Fibroblast of skin of back (primary cell): ENCODE results near the gene ITGAL.
"Not testable (repeated sequence)": the region's sequence is repeated elsewhere in the genome, so short reads cannot be mapped to it uniquely, and the experiment has no call there.

Source experiments
- DNase-seq: peaks from one replicate; pipeline ENCODE4 v3.0.0-alpha.2; 2013

ITGAL gene

DNA sequence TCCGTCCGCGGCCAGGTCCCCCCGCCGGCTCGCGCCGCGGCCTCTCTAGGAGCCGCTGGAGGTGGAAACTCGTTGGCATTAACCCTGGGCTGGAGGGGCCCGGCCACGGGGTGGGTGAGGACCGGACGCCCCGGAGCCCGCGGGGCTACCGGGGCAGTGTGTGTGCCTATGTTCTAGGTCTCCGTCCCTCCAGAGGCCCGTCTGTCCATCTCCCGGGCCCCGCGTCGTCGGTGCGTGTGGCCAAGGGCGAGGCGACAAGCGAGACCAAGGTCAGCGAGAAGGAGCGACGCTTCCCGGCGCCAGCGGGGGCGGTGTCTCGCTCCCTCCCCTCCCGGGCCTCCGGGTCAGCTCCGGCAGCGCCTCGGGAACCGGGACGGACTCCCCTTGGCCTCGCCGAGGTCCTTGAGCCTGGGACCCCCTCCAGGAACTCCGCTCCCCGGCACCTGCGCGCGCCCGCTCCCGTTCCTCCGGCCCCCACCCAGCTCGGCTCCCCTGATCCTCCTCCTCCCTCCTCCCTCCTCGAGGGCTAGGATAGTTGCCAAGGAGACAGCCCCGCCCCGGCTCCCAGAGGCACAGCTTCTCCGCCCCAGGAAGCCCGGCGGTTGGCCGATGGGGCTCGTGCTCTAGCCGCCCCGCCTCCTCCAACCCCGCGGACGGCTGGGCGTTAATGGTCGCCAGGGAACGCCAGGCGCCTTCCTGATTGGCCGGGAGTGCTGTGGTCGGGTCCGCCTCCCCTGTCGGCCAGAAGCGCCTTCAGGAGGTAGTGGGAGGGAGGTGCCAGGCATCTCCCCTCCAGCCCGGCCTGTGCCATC lies 54.5 kb downstream of the ITGAL start:
- DNase-seq: peak; percentile 98

DNA sequence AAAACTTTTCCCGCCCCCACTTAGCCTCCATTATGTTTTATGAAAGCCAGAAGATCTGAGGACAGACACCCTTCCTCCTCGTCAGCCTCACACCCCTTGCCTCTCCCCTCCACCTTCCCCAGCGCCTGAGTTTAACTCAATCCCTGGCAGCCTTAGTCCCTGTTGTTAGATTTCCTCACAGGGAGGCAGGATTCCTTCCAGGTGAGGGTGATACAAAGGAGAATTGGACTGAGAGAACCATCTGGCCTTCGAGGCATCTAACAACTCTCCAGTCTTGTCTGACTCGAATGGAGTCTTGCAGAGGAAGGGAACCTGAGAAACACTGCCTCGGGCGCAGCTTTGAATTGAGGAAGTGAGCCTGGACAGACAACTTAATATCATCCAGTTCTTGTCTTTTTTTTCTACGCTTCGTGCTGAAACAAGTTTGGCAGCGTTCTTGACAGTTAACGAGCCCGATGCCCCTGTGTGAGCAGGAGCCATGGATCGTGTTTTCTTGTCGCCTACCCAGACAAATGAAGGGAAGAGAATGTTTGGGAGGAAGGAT lies 55.2 kb downstream of the ITGAL start:
- no peak for DNase-seq

DNA sequence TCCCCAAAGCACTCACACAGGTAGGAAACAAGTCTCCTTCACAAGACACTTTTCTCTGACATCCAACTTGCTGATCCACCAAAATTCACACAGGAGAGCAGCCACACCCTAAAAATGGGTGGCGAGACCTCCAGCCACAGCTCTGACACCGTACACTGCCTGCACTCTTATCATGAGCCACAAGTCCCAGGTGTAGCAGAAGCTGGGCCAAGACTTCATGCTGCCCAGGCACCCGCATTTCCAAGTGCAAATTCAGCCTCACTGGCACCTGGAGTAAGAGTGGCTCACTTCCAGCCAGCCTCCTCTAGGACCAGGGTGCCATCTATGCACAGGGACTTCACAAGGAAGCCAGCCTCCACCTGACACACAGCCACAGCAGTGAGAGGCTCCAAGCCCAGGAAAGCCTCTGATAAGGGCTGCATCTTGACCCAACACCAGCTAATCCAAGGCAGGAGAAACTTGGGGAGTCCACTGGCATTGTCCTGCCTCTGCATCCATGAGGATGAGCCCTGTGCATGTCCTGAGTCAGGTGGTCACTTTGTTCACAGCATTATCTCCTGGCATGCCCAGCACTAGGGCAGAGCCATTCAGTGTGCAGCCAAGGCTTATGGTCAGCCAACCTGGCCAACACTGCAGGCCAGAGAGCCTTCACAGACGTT lies 56.4 kb downstream of the ITGAL start:
- no peak for DNase-seq

DNA sequence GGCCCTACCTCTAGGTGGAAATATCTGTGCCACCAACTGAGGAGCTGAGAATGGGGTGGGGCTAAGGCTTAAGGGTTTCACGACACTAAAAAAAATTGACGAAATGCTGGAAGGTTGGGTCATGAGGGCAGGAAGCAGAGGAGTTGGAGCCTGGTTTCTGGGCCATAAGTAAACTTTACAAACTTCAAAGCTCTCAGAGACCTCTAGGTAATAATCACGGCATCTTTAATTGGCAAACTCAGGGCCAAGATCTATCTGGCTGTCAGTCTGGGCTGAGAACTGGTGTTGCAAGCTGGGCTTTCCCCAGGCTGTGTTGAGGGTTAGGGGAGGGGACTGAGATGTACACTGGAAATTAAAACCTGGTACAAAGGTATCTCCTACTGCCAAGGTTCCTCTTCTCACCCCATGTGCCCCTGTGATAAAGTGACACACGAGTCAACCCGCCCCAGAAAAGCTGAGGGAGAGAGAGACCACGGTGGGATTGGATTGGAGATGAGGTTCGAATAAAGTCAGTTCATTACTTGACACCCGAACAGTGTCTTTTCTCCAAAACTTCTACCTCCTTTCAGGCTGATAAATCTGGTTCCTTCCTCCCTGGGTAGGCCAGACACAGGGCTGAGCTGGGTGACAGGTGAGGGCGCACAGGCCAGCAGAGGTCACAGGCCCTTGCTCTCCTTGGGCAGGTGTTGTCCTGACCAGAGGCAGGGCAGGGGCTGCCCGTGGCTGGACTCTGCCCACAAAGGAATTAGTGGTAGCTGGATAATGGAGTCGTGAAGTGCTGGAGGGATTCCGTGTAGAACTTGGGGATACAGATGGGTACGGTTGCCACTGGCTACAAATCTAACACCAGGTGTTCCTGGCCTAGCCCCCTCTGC lies 57.9 kb downstream of the ITGAL start:
- DNase-seq: no peak

- DNase-seq: no peak
Observed at GRCh38 chr16:30532285-30533145, 60.0 kb downstream of the ITGAL start.

DNA sequence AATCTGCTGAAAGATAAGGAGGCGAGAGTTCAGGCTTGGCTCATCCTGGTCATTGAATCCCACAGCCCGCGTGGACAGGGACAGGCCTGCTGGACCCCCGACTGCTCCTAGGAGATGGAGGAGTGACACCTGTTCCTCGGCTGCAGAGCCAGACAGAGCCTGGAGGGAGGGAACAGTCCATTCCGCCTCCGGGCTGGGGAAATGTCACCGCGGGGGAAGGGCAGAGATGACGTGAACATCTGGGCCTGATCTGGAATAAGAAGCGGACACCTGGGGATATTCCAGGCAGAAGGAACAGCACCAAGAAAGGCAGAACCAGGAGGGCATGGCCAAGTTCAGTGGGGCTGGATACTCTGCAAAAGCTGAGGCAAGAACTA lies 60.6 kb downstream of the ITGAL start:
- no peak for DNase-seq

GRCh38 chr16:30533748-30534367 lies 61.3 kb downstream of the ITGAL start:
- no peak for DNase-seq

GRCh38 chr16:30534368-30535105 lies 62.0 kb downstream of the ITGAL start, which contains the start of gene ZNF747:
Gene ZNF747 (minus strand): TSS chr16:30534858. CDS start chr16:30534679, 179 bp downstream.
- peak; percentile 78 for DNase-seq

- DNase-seq: no peak
Observed at GRCh38 chr16:30535106-30535776, 62.7 kb downstream of the ITGAL start.

- peak; percentile 72 for DNase-seq
Observed at GRCh38 chr16:30535777-30536190, 63.2 kb downstream of the ITGAL start.

DNA sequence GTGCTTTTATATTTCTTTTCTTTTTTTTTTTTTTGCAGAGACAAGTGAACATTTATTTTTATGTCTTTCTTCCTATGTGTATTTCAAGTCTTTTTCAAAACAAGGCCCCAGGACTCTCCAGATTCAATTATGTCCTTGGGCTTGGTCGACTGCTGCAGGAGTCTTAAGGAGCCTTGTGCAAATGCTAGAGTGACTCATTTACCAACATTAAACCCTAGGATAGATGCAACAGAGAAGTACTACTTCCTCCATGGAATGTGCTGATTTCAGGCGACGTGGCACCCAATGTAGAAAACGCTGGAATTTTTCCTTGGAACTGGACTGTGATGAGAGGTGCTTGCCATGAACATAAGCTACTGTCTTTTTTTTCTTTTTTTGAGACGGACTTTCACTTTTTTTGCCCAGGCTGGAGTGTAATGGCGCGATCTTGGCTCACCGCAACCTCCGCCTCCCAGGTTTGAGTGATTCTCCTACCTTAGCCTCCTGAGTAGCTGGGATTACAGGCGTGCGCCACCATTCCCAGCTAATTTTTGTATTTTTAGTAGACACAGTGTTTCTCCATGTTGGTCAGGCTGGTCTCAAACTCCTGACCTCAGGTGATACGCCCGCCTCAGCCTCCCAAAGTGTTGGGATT lies 64.0 kb downstream of the ITGAL start:
- not testable (repeated sequence) for DNase-seq

DNA sequence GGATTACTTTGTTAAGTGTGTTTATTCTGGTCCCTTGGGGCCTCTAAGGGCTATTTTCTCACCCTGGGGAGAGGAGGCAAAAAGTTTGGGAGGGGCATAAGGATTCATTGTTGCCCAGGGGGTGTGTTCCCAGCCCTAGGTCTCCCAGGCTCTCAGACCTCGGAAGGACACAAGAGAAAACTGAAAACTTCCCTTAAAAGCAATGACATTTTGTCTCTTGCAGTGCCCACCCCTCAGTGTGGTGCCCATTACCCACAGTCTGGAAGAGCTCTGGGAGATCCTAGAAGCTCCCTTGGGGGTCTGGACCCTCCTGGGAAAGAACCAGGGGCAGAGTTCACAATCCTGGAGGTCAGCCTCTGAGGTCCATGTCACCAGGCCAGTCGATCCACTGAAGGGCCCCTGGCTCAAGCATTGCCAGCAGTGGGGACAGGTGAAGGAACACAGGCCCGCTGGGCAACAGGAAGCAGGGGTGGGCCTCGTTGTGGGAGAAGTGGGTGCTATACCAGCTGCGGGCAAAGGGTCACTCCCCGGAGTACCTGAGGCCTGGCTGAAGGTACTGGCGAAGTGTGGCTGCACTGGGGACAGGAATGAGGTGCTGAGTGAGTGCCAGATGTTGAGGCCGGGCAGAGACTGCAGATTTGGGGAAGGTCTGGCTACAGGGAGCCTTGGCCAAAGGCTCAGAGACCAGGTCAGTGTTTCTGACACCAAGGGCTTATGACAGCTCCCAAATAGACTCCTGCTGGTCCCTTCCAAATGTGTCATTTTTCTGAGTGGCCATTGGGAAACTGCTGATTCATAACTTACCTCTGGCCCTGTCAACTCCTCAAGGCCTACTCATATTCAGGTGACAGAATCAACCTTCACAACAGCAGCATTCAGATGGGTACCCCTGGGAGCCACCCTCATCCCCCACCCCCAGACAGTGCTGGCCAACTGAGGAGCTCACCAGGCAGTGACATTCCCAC lies 66.7 kb downstream of the ITGAL start:
- no peak for DNase-seq

- not testable (repeated sequence) for DNase-seq
Observed at GRCh38 chr16:30539986-30540526, 67.5 kb downstream of the ITGAL start.

DNA sequence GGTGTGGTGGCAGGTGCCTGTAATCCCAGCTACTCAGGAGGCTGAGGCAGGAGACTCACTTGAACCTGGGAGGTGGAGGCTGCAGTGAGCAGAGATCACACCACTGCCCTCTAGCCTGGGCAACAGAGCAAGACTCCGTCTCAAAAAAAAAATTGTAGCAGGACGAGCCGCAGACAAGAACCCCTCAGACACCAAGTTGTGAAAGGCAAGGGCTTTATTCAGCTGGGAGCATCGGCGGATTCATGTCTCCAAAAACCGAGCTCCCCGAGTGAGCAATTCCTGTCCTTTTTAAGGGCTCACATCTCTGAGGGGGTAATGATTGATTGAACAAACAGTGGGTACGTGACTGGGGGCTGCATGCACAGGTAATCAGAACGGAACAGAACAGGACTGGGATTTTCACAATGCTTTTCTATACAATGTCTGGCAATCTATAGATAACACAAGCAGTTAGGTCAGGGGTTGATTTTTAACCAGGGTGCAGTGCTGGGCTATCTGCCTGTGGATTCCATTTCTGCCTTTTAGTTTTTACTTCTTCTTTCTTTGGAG lies 68.4 kb downstream of the ITGAL start:
- not testable (repeated sequence) for DNase-seq

DNA sequence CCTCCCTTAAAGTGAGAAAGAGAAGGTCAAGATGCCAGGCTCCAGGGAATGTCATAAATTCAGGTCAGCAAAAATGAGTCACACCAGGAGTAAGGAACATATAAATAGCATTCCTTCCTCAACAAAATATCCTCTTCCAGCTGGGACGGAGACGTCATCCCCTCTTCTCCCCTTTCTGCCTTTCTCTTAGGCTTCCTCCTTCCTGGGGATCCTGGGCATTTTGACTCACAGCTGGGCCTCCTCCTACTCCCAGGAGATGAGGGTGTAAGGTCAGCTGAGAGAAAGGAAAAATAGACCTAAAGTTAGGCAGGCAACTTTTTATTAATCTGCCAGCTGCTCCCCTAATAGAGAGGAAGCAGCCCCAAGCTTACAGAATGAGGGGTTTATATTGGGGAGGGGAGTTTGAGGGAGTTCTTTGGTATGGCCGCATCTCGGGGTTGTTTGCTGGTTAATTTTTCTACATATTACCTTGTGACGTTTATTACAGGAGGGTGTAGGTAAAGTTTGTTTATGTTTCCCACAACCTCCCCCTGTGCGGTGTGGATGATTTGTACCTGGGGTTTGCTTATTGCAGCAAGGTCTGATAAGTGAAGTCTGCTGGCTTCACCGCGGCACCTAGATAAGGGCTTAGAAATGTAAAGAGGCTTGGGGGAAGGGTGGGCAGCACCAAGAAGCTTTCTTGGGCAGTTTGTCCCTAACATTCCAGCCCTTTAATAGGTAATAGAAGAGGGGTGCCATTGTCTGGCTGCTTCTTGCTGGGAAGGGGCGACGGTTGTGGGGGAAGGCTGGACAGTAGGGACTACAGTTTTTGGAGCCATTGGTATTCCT lies 69.2 kb downstream of the ITGAL start:
- DNase-seq: peak; percentile 76

GRCh38 chr16:30543067-30543466 lies 70.5 kb downstream of the ITGAL start:
- no peak for DNase-seq

DNA sequence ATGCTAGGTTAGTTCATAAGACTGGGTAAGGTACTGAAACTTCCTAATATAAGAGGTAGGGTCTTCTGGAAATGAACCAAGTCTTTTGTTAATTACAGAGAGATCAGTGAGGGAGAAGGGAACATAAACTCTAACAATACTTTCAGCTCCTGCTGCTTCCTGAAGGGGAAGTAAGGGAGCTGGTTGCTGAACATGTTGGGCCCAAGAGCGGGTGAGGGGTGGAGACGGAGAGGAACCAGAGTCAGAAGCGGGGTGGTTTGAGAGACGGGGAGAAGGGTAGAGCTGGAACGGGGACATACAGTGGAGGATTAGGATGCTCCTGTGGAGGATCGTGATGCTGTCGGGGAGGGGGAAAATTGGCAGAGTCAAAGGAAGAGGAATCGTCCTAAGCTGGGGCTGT lies 73.6 kb downstream of the ITGAL start:
- no peak for DNase-seq
